ENCODE measurements around the gene SRGAP2B.
"Not testable (repeated sequence)": the region's sequence is repeated elsewhere in the genome, so short reads cannot be mapped to it uniquely, and the experiment has no call there.

DNA sequence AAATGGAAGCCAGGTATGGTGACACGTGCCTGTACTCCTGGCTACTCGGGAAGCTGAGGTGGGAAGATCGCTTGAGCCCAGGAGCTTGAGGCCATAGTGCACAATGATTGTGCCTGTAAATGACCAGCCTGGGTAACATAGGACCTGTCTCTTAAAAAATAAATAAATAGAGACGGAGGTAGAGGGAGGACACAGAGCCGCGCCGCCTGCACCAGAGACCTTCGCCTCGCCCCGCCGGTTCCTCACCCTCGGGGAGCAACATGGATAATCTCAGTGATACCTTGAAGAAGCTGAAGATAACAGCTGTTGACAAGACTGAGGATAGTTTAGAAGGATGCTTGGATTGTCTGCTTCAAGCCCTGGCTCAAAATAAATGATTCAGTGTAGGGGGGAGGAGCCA, 130.4 kb downstream of the SRGAP2B start:
- not testable (repeated sequence) for TF ChIP-seq CTCF (conservative IDR thresholded peaks at IDR 0.05; ENCODE audit: low read depth, low read length); CEBPB (IDR thresholded peaks at IDR 0.05; ENCODE audit: low read depth, low read length); FOS (IDR thresholded peaks at IDR 0.05; ENCODE audit: low read depth, low read length); POLR2A (IDR thresholded peaks at IDR 0.05; ENCODE audit: low read depth, low read length); RFX5 (IDR thresholded peaks at IDR 0.05; ENCODE audit: low read depth, low read length); SMC3 (IDR thresholded peaks at IDR 0.05; ENCODE audit: low read depth, low read length); RCOR1 (IDR thresholded peaks at IDR 0.05; ENCODE audit: insufficient replicate concordance, low read length); RAD21 (IDR thresholded peaks at IDR 0.05; ENCODE audit: low read length); MAFK (IDR thresholded peaks at IDR 0.05; ENCODE audit: low read depth, low read length); MXI1 (IDR thresholded peaks at IDR 0.05; ENCODE audit: borderline replicate concordance, low read depth, low read length)
- TF ChIP-seq, protein P1, sequence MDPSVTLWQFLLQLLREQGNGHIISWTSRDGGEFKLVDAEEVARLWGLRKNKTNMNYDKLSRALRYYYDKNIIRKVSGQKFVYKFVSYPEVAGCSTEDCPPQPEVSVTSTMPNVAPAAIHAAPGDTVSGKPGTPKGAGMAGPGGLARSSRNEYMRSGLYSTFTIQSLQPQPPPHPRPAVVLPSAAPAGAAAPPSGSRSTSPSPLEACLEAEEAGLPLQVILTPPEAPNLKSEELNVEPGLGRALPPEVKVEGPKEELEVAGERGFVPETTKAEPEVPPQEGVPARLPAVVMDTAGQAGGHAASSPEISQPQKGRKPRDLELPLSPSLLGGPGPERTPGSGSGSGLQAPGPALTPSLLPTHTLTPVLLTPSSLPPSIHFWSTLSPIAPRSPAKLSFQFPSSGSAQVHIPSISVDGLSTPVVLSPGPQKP (IDR thresholded peaks at IDR 0.05; ENCODE audit: borderline replicate concordance, low read depth, low read length): not testable (repeated sequence)
- TF ChIP-seq, protein P2, sequence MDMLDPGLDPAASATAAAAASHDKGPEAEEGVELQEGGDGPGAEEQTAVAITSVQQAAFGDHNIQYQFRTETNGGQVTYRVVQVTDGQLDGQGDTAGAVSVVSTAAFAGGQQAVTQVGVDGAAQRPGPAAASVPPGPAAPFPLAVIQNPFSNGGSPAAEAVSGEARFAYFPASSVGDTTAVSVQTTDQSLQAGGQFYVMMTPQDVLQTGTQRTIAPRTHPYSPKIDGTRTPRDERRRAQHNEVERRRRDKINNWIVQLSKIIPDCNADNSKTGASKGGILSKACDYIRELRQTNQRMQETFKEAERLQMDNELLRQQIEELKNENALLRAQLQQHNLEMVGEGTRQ (IDR thresholded peaks at IDR 0.05; ENCODE audit: low read depth, low read length): not testable (repeated sequence)
